ENCODE results near the gene NKX1-1. TPM values are rescaled to one million over a fixed set of nuclear protein-coding genes. Genes with fewer than 3 reads are reported as not detected.

Gene NKX1-1
- total RNA-seq, 1 donor from 2014 or later: not detected

DNA sequence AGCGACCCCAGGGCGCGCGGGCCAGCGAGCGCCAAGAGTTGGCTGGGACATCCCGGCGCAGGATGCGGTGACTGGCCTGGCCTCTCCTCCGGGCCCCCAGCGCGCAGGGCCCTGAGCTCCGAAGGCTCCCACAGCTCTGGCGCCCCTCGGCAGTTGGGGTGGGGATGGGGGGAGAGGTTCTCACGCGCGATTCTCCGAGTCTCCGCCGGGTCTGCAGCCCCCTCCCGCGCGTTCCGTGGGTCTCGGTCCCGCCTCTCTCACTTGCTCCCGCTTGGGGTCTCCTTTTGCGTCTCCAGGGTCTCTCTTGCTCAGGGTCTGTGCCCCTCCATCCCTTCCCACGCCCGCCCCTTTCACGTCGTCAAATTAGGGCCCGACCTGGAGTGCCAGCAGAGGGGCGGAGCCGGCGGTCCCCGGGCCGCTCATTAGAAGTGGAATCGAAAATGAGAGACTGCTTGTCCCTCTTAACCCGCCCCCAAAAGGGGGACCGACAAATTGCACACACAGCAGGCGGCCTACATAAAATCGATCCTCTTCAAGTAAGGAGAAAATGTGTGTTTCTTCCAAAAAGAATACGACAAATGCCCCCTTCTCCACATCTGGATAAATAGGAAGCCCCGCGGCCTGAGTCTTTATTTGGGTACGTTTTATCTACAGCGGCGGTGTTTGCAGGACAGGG is 877 bp upstream of the NKX1-1 start:
- no peak overlapping the region for H3K4me3 ChIP-seq (ENCODE audit: low read depth, low read length)
- TF ChIP-seq, protein P1, sequence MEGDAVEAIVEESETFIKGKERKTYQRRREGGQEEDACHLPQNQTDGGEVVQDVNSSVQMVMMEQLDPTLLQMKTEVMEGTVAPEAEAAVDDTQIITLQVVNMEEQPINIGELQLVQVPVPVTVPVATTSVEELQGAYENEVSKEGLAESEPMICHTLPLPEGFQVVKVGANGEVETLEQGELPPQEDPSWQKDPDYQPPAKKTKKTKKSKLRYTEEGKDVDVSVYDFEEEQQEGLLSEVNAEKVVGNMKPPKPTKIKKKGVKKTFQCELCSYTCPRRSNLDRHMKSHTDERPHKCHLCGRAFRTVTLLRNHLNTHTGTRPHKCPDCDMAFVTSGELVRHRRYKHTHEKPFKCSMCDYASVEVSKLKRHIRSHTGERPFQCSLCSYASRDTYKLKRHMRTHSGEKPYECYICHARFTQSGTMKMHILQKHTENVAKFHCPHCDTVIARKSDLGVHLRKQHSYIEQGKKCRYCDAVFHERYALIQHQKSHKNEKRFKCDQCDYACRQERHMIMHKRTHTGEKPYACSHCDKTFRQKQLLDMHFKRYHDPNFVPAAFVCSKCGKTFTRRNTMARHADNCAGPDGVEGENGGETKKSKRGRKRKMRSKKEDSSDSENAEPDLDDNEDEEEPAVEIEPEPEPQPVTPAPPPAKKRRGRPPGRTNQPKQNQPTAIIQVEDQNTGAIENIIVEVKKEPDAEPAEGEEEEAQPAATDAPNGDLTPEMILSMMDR (conservative IDR thresholded peaks at IDR 0.05; ENCODE audit: low read depth, low read length): no peak
- DNase-seq (ENCODE audit: low read depth): no peak

DNA sequence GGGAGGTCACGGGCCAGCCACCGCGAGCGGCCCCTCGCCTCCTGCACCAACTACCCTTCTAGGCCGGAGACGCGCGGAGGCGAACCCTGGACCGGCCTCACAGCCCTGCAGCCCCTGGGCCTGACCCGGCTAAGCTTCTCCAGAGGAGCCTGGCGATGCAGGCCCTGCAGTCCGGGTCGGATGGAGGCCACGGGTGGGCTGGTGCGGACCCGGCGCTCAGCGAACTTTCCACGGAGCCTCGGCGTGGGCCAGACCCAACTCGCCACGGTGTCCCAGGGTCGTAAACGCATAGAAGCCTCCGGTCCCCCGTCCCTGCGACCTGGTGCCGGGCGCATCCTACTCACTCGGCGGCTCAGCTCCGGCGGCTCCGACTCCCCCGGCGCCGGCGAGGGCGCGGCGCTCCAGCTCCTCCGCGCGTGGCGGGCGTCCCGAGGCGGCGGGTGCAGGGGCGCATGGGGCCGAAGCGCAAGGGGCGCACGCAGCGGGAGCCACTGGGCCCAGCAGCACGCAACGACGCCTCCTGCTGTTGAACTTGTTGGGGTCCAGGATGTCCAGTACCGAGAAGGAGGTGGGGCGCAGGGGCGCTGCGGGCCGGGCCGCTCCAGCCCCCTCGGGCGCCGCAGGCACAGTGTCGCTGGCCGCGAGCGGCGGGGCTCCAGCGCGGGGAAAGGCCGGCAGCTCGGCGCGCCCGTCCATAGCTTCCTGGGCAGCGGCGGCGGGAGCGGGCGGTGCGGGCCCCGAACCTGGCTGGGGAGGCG is 427 bp downstream of the NKX1-1 start:
- H3K4me3 ChIP-seq (ENCODE audit: low read depth, low read length): no peak overlapping the region
- DNase-seq (ENCODE audit: low read depth): no peak
- TF ChIP-seq, protein P1 (conservative IDR thresholded peaks at IDR 0.05; ENCODE audit: low read depth, low read length): no peak

DNA sequence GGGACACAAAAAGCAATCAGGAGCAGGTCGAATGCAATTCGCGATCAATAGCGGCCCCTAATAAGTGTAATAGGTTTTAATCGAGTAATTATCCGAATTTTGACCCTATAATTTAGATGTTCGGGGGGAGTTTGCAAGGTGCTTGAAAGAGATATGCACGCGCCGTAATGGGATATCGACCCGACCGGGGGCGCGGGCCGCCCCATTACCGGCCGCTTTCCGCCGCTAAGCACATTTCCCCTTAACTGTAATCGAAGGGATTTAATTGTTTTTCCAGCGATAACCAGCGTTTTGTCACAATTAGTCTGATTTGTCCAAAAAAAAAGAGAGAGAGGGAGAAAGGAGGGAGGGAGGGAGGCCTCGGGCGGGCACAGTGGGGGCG is 997 bp downstream of the NKX1-1 start:
- no peak overlapping the region for H3K4me3 ChIP-seq (ENCODE audit: low read depth, low read length)
- no peak for DNase-seq (ENCODE audit: low read depth)
- TF ChIP-seq, protein P1 (conservative IDR thresholded peaks at IDR 0.05; ENCODE audit: low read depth, low read length): no peak

DNA sequence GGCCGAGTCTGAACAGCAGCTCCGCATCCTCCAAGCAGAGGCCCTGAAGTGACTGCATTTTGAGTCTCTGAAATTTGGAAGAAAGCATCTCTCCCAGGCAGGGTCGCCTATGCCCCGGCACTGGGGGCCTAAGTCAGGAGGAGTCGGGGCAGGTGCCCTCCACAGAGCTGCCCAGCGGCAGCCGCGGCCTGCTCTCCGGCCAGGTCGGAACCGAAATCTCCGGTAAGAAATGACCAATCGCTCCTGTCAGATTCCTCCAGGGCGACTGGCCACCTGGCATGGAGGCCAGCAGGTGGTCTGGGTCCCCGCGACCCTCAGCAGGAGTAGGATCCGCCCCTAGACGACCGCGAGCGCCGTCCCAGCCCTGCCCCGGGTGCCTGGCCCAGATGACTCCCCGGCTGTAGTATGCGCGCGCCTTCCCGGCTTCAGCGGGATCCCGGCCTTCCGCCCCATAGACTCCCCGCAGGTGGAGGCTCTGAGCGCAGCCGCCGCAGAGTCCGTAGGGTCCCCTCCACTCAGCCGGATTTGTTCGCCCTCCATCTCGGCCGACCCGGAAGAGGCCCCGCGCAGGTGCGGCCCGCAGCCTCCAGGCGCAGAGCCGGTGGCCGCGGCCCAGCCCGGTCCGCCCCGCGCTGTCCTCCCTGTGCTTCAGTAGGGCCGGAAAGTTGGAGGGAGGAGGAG is 1.5 kb downstream of the NKX1-1 start:
- TF ChIP-seq, protein P1 (conservative IDR thresholded peaks at IDR 0.05; ENCODE audit: low read depth, low read length): no peak
- H3K4me3 ChIP-seq (ENCODE audit: low read depth, low read length): no peak overlapping the region
- DNase-seq (ENCODE audit: low read depth): no peak

DNA sequence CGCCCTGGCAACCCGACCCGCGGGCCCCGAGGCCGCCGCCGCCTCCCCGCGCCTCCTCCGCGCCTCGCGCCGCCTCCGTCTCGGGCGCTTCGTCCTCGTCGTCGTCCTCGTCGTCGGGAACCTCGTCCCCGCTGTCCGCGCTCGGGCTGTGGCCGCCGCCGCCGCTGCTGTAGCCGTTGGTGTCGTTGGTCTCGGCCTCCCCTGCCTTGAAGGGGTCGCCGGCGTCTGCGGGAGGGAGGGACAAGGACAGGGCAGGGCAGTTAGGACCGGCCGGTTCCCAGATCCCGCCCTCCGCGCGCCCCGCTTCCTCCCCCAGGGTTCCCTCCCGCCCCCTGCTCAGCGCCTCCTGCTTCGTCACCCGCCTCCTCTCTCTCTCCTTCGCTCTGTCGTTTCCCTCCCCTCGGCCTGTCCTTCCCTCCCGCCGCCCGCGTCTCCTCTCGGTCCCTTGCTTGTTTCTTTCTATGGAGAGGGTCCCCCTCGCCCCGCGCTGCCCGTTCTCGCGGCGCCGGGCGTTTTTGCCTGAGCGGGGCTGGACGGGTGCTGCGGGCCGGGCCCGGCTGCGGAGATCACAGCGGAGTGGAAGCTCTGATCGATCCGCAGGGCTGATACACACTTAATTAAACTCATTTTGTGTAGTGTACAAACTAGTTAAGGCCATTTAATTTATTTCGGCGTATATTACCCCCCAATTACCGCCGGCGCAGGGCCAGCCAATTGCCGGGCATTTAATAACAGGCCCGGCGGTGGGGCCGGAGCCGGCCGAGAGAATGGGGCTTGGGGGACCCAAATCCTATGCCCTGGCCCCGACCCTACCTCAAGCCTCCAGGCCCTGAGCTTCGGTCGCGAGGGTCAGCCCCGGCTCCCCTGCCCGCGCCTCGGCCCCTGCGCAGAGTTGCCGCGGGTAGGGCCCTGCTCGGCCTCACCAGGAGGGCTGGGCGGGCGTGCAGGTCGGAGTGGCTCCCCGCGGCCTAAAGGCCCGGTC is 2.4 kb downstream of the NKX1-1 start:
- no peak for DNase-seq (ENCODE audit: low read depth)
- TF ChIP-seq, protein P1 (conservative IDR thresholded peaks at IDR 0.05; ENCODE audit: low read depth, low read length): no peak
- no peak overlapping the region for H3K4me3 ChIP-seq (ENCODE audit: low read depth, low read length)

DNA sequence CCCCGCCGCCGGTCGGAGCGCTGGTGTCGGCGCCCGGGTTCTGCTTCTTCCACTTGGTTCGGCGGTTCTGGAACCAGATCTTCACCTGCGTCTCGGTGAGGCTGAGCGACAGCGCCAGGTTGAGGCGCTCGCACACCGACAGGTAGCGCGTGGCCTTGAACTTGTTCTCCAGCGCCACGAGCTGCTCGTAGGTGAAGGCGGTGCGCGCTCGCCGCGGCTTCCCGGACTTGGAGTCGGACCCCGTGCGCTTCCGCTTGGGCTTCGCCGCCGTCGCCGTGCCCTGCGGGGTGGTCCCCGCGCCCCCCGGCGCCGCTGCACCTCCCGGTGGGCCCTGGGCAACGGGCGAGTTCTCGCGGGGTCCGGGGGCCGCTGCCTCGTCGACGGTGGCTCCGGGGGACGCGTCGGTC is 3.1 kb downstream of the NKX1-1 start:
- no peak overlapping the region for H3K4me3 ChIP-seq (ENCODE audit: low read depth, low read length)
- TF ChIP-seq, protein P1 (conservative IDR thresholded peaks at IDR 0.05; ENCODE audit: low read depth, low read length): no peak
- DNase-seq (ENCODE audit: low read depth): no peak

Measured in epithelial cell of proximal tubule (primary cell).